Hypothalamus (tissue), 51 donors: ENCODE measurements around the gene UBXN4.
A peak's percentile ranks its signal among the peaks of the same experiment; 100 is the strongest.
"Not testable (repeated sequence)": the region's sequence is repeated elsewhere in the genome, so short reads cannot be mapped to it uniquely, and the experiment has no call there.

Experiments used
- DNase-seq, 51 donors: peaks; one replicate each; lab custom pipeline; 2025; lab: John Stamatoyannopoulos, UW

UBXN4 gene

GRCh38 chr2:135762022-135762421 is 20.4 kb downstream of the UBXN4 start:
- no peak for DNase-seq

- no peak for DNase-seq
Measured at GRCh38 chr2:135762530-135762929, 20.9 kb downstream of the UBXN4 start.

DNA sequence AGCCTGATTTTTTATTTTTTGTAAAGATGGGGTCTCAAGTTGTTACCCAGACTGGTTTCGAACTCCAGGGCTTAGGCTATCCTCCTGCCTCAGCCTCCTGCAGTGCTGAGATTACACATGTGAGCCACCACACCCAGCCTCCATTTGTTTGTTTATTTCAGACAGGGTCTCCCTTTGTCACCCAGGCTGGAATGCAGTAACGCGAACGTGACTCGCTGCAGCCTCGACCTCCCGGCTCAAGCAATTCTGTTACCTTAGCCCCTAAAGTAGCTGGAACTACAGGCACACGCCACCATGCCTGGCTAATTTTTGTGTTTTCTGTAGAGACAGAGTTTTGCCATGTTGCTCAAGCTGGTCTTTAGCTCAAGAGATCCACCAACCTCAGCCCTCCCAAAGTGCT is 27.2 kb downstream of the UBXN4 start:
- DNase-seq: no peak

DNA sequence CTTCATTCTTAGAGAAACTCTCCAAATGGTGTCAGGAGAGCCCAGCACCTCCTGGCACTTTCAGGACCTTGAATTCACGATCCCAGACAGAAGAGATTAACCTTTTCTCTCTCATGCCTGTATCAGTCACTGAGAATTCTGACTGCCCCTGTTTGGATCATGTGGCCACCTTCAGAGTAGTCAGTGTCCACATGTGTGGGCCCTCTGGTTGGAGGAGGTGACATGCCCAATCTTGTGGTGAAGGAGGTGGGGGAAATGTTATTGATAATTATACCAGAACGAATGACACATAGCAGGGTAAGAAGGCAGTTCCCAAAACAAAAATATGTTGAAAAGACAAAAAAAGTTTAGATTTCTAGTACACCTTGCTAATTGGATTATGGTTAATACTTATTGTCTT is 31.7 kb downstream of the UBXN4 start:
- no peak for DNase-seq

DNA sequence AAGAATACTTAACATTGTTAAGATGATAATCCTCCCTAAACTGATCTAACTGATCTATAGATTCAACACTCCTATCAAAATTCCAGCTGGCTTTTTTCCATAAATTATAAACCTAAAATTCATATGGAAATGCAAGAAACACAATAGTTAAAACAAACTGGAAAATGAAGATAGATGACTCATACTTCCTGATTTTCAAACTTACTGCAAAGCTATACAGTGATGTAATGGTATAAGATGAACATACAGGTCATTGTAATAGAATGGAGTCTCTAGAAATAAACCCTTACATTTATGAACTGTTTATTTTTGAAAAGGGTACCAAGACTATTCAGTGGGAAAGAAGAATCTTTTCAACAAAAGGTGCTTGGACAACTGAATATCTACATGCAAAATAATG is 32.3 kb downstream of the UBXN4 start:
- no peak for DNase-seq

- DNase-seq: no peak
Measured at GRCh38 chr2:135775420-135775819, 33.8 kb downstream of the UBXN4 start.

GRCh38 chr2:135776367-135776766 is 34.7 kb downstream of the UBXN4 start:
- no peak for DNase-seq

DNA sequence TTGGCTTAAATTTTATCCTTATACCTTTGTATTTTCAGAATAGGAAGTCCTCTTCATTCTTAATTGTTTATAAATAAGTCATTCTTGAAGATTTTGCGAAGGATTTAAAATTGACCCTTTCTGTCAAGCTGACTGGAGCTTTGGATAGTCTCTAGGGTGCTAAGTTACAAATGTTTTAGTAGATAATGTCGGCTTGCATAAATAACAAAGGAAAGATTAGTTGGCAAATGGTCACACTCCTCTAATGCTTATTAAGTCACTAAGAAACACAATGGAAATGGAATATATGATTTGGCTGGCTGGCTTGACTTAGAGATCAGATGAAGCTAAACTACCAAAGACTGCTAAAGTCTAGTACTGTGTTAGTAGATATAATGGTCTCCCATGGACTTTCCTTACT is 40.6 kb downstream of the UBXN4 start:
- DNase-seq: no peak

GRCh38 chr2:135783439-135783838 is 41.8 kb downstream of the UBXN4 start:
- DNase-seq: no peak

DNA sequence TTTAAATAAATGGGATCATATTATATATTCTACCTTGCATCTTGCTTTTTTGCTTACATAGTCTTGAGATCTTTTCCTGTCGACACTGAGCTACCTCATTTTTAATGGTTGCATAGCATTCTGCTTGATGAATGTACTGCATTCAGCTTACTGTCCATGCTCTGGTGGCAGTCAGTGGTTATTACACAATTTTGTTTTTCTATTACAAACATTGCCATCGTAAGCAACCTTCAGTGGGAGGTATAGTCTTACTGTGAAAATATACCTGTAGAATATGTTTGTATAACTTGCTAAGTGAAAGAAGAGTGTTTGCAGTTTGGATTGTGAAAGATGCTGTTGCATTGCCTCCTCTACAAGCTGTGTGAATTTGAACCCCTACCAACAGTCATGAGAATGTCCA is 43.4 kb downstream of the UBXN4 start:
- DNase-seq: no peak

DNA sequence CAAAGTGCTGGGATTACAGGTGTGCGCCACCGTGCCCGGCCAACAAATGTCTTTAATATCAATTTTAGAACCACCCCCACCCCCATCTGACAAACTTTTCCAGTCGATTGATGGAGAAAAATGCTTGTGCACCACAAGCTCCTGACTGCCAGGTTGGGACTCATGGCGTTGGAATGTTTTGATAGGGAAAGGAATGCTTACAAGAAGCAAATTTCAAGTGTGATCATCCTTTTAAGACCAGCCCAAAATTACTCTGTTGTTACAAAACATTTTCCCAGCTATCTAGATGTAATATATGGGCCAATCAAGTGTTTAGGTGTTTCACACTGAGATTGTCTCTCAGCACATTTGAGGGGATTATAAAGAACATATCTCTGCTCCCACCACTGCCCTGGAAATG is 45.2 kb downstream of the UBXN4 start:
- no peak for DNase-seq

GRCh38 chr2:135790423-135790822 is 48.8 kb downstream of the UBXN4 start:
- DNase-seq: no peak

DNA sequence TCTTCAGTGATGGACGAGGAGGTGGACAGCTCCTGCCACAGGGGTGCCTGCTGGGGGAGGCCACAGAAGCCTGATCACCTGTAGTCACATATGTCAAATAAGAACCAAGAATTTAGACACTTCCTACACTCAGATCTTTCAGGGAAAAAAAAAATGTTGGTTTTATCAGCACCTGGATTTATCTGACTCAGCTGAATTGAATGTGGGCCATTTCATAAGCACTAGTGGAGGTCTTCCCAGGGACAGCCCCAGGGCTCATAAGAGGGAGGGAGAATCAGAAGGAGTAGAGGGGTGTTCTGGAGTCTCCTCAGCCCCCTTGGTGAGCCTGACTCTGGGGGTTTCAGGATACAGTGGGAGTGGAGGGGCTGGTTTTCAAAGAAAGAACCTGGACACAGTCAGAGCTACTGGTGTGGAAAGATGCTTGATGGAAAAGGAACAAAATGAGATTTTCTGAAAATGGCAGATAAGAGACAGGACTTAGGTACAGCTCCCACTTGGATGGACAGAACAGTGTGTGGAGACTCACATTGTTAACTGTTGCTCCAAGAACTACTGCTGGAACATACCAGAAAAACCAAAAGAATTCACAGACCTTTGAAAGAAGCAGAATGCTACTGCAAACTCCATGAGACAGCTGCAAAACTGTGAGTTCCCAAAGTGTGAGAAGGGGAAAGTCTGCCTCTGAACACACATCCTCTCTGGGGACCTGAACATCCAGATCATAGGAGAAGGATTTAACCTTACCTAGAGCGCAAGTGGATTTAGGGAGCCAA is 49.9 kb downstream of the UBXN4 start:
- no peak for DNase-seq

DNA sequence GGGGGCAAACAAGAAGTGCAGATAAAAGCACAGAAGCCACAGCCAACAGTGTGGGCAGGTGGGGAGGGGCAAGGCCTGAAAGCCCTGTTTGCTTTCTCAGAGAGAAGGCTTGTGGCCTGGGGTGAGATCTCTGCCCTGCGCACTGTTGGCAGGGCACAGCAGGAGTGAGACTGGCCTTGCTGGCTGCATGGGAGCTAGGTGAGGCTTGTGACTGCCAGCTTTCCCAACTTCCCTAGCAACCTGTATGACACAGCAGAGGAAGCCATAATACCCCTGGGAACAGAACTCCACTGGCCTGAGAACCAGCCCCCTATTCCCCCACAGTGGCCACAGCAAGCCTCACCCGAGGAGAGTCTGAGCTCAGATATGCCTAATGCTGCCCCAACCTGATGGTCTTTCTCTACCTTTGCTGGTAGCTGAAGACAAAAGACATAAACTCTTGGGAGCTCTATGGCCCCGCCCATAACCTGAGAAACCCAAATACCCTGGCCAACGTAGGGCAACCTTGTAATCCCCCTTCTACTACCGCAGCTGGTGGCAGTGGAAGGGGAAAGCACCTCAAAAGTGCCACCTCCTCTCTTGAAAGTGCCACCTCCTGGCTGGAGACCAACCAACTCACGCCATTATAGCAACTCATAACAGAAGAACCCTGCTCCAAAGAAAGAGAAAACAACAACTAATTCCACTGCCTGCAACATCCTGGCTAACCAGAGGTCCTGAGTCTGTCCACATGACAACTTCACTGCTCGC is 50.9 kb downstream of the UBXN4 start:
- DNase-seq: no peak

DNA sequence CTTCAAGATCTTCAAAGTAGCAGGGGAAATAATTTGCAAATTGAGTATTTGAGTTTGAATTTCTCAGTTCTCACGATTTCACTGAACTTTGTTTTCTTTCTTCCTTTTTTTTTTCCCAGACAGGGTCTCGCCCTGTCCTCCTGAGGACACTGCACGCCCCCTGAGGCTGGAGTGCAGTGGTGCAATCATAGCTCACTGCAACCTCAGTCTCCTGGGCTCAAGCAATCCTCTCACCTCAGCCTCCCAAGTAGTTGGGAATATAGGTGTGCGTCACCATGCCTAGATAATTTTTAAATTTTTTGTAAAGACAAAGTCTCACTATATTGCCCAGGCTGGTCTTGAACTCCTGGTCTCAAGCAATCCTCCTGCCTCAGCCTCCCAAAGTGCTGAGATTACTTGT is 54.0 kb downstream of the UBXN4 start:
- not testable (repeated sequence) for DNase-seq

GRCh38 chr2:135796606-135797005 is 55.0 kb downstream of the UBXN4 start:
- DNase-seq: no peak

GRCh38 chr2:135797497-135798274 is 56.0 kb downstream of the UBXN4 start:
- DNase-seq: peak in 35 of 51 donors; percentile 1 to 64 (median 26)

DNA sequence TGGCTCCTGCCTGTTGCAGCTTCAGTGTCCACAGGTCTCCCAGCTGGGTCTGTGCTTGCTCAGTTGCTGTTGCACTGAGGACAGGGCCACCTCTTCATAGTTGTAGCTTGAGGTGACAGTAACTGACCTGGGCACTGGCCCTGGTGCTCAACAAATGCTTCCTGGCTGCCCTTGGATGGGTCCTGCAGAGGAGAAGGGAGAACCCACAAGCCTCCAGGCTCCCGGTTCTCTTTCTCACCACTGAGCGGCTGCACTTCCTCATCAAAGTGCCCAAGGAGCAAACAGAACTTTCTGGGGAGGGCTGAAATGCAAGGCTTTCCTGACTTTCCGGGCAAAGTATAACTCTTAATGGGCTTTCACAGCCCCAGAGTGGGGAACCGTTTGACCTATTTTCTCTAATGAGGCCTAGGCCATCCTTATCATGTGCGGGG is 56.6 kb downstream of the UBXN4 start:
- DNase-seq: no peak

GRCh38 chr2:135798762-135799161 is 57.1 kb downstream of the UBXN4 start:
- DNase-seq: no peak

- no peak for DNase-seq
Measured at GRCh38 chr2:135799738-135800137, 58.1 kb downstream of the UBXN4 start.
